Measurements from ENCODE around the gene TAS2R9.

- TF ChIP-seq CTCF (IDR thresholded peaks at IDR 0.05 in 2 of 3, conservative IDR thresholded peaks at IDR 0.05 in 1 of 3; ENCODE audit: borderline replicate concordance in 1 of 3, insufficient read depth in 1 of 3, low read depth in 2 of 3, low read length in 2 of 3) = no peak
- no peak for TF ChIP-seq SIN3A (IDR thresholded peaks at IDR 0.05; ENCODE audit: low read depth)
- TF ChIP-seq ATF3 (IDR thresholded peaks at IDR 0.05) = no peak
- TF ChIP-seq EZH2 (IDR thresholded peaks at IDR 0.05) = no peak
- no peak for TF ChIP-seq ZNF274 (IDR thresholded peaks at IDR 0.05; ENCODE audit: low read depth, low read length)
- no peak for TF ChIP-seq POLR2AphosphoS5 (IDR thresholded peaks at IDR 0.05; ENCODE audit: low read depth, low read length)
- TF ChIP-seq YY1 (IDR thresholded peaks at IDR 0.05; ENCODE audit: extremely low read depth, insufficient replicate concordance, low read depth, low read length) = no peak
- TF ChIP-seq TCF7L2 (IDR thresholded peaks at IDR 0.05; ENCODE audit: borderline replicate concordance, extremely low read depth, insufficient read depth, insufficient read length) = no peak
- TF ChIP-seq EZH2phosphoT487 (IDR thresholded peaks at IDR 0.05; ENCODE audit: borderline replicate concordance) = no peak
- TF ChIP-seq MAX (IDR thresholded peaks at IDR 0.05) = no peak
- TF ChIP-seq EGR1 (IDR thresholded peaks at IDR 0.05; ENCODE audit: low read depth) = no peak
- no peak for TF ChIP-seq POLR2A (IDR thresholded peaks at IDR 0.05; ENCODE audit: borderline replicate concordance, extremely low read depth, insufficient read depth, insufficient read length)
- TF ChIP-seq FOSL1 (IDR thresholded peaks at IDR 0.05; ENCODE audit: low read depth) = no peak
Measured at GRCh38 chr12:10779103-10779502, 30.9 kb downstream of the TAS2R9 start.
